Tongue (tissue), 2 donors: Measurements from ENCODE around the gene TESK1. TPM values are rescaled to one million over a fixed set of nuclear protein-coding genes. Genes with fewer than 3 reads are reported as not detected.
"Not testable (repeated sequence)": the region's sequence is repeated elsewhere in the genome, so short reads cannot be mapped to it uniquely, and the experiment has no call there.

ENCODE experiments used
- DNase-seq: peaks from one replicate; pipeline ENCODE4 v3.0.0-alpha.2; 2015
- total RNA-seq: library from RNA; depleted of rRNA; stranded (reverse); fragments of >200 nt; gene quantifications from one replicate; pipeline ENCODE4 v1.2.3, GENCODE V29; 2014

Gene TESK1
- total RNA-seq, 1 donor from 2014 or later: 15.8 TPM

DNA sequence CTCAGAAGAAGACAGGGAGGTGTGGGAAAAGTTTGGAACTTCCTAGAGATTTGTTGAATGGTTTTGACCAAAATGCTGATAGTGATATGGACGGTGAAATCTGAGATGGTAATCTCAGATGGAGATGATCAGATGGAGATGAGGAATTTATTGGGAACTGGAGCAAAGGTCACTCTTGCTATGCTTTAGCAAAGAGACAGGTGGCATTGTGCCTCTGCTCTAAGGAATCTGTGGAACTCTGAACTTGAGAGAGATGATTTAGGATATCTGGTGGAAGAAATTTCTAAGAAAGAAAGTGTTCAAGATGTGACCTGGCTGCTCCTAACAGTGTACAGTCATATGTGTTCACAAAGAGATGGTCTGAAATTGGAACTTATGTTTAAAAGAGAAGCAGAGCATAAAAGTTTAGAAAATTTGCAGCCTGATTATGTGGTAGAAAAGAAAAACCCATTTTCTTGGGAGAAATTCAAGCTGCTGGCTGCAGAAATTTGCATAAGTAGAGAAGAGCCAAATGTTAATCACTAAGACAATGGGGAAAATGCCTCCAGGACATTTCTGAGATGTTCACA lies 25.3 kb upstream of the TESK1 start:
- not testable (repeated sequence) for DNase-seq

DNA sequence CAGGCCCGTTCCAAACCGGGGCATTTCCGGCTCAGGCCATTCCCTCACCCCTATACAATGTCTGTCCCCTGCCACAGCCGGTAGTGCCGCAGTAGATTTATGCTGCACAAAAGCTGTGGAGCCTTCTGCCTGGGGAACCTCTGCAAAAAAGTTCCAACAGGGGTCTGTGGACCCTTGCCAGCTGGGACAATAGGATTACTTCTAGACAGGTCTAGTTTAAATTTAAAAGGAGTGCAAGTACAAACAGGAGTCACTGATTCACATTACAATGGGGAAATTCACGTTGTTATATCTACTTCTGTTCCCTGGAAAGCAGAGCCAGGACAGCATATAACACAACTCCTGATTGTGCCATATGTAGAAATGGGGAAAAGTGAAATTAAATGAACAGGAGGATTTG lies 21.5 kb upstream of the TESK1 start:
- DNase-seq: not testable (repeated sequence)

DNA sequence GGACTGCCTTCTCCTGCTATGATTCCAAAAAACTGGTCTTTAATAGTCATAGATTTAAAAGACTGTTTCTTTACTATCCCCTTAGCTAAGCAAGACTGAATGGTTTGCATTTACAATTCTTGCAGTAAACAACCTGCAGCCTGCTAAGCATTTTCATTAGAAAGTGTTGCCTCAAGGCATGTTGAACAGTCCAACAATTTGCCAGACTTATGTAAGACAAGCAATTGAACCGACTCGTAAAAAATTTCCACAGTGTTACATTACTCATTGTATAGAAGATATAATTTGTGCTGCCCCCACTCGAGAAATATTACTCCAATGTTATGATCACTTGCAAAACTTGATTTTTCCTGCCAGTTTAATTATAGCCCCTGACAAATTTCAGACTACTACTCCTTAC lies 20.4 kb upstream of the TESK1 start:
- DNase-seq: not testable (repeated sequence)

DNA sequence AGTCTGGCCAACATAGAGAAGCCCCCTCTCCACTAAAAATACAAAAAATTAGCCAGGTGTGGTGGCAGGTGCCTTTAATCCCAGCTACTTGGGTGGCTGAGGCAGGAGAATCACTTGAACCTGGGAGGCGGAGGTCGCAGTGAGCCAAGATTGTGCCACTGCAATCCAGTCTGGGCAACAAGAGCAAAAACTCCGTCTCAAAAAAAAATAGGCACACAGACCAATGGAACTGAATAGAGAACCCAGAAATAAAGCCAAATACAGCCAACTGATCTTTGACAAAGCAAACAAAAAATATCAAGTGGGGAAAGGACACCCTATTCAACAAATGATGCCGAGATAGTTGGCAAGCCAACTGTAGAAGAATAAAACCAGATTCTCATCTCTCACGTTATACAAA lies 16.6 kb upstream of the TESK1 start:
- not testable (repeated sequence) for DNase-seq

DNA sequence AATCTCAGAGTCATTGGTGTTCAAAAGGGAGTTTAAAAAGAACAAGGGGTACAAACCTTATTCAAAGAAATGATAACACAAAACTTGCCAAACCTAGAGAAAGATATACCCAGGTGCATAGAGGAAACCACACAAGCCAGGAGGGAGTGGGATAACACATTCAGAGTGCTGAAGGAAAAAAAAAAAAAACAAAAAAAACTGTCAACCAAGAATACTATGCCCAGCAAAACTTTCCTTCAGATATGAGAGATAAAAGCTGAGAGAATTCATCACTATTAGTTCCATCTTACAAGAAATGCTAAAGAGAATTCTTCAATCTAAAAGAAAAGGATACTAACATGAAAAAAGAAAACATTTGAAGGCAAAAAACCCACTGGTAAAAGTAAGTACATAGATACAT lies 11.5 kb upstream of the TESK1 start:
- DNase-seq: no peak

DNA sequence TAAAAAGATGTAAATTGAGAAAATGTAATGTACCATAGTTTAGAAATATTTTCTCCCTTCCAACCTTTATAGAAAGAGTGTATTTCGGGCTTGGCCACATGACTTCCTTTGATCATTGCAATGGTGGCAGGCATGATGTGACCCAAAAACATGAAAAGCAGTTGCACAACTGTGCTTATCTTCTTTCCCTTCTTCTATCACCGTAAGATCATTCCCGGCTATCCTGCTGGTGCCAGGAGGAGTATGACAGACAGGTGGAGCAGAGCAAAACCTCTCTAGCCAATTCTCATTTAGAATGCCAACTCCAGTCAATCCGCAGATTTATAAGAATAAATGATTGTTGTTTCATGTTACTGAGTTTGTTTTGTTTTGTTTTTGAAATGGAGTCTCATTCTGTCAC lies 10.6 kb upstream of the TESK1 start:
- DNase-seq: no peak

DNA sequence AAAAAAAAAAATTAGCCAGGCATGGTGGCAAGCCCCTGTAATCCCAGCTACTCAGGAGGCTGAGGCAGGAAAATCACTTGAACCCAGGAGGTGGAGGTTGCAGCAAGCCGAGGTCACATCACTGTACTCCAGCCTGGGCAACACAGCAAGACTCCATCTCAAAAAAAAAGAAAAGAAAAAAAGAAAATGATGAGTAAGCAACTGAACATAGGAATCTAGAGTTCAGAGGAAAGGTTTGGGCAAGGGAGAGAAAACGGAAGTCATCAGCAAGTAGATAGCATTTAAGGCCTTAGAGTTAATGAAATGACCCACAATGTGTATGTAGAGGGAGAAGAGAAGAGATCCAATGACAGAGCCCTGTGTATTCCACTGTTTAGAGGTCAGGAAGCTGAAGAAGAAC lies 8.2 kb upstream of the TESK1 start:
- not testable (repeated sequence) for DNase-seq

DNA sequence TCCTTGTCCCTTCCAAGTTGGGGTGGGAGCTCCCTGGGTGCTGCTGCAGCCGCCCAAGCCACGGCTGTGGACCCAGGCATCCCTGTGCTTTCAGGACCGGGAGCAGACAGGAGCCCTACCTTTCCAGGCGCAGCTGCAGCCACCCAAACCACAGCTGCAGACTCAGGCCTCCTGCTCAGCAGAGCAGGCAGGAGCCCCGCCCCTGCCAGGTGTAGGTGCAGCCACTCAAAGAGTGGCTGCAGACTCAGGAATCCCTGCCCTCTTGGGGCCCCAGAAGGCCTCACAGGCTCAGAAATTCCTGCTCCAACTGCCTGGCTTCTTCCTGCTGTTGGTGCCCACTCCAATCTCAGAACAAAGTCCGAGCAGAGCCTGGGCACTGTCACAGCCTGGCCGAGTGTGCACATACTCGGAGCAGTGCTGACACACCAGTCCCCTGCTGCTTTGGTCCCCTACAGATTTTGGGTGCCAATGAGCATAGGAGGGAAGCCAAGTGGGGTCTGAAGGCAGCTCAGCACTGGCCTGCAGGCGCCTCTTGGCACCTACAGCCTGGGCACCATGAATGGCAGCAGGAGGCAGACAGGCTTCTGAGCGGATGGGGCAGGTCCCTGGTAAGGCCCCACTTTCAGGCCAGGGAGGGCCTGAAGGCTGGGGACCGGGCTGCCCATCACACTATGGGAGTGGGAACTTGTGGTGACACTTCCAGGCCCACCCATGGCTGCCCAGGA lies 6.0 kb upstream of the TESK1 start:
- no peak for DNase-seq

DNA sequence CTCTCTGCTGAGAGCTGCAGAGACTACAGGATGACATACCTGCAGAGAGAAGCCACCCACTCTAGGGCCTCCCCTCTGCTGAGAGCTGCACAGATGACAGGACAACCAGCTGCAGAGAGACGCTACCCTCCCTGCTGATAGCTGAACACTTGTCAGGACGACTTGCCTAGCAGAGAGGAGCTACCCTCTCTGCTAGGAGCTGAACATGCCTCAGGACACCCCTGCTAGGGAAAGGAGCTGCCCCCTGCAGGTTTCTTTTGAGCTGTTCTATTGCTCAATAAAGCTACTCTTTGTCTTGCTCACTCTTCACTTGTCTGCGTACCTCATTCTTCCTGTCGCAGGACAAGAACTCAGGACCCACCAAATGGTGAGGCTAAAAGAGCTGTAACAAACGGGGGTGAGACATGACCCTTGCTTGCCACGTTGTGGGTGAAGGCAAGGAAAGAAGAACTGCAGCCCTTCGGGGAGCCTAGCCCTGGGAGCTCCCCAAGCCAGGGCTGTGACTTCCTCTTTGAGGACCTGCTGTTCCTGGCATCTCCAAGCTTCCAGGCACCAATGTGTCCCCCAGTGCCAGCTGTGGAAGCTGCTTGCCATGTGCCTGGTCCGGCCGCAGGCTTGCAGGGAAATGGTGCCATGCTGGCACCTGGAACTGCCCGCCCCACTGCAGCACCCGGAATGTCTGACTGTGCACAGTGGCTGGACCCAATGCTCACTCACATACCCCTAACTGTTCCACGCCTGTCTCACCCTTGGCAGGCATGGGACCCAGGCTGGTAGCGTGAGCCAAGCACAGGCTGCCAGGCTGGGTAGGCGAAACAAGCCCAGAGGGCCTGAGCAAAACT lies 5.1 kb upstream of the TESK1 start:
- DNase-seq: no peak

DNA sequence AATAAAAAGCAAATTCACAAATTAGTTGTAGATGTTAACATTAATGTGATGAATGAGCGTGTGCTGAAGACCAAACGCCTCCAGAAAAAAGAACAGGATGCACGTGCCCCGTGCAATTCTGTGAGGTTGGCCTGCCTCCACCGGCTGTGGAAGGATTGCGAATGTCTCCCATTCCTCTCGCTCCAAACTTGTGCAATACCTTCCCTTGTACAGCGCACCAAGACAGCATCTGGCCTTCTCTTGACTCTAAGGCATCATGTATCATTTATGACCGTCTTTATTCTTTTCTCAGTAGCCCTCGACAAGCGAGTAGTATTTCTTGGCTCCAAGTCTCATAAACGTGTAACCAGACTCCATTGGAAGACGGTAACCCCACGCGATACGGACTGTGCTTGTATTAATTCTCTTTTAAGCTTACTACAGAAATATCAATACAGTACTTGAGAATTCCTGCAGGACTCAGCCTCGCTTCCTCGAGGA lies 1.5 kb upstream of the TESK1 start:
- peak; percentile 77 for DNase-seq

DNA sequence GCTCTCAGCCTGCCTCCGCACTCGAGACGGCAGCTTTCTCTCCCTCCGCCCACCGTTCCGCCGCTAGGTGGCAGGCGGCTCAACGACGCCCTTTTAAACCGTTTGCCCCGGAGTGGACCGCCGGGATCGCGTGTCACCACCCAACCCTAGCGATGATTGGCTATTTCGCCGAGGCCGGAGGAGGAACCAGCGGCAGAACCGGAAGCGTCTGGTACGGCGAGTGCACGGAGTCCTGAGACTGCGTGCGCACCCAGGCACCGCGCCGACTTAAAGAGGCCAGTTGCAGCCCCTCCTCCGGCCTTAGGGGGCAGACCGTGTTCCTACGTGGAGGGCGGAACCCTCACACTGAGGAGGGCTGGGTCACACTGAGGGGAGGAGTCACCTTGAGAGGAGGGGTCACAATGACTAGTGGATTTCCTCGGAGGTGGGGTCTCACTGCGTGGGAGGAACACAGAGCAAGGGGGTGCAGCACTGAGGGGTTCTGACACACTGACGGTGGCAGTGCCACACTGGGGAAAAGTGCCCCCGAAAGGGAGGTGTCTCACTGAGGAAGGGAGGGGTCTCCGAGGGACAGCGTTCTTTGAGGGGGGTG lies 980 bp upstream of the TESK1 start:
- DNase-seq: peak; percentile 100

DNA sequence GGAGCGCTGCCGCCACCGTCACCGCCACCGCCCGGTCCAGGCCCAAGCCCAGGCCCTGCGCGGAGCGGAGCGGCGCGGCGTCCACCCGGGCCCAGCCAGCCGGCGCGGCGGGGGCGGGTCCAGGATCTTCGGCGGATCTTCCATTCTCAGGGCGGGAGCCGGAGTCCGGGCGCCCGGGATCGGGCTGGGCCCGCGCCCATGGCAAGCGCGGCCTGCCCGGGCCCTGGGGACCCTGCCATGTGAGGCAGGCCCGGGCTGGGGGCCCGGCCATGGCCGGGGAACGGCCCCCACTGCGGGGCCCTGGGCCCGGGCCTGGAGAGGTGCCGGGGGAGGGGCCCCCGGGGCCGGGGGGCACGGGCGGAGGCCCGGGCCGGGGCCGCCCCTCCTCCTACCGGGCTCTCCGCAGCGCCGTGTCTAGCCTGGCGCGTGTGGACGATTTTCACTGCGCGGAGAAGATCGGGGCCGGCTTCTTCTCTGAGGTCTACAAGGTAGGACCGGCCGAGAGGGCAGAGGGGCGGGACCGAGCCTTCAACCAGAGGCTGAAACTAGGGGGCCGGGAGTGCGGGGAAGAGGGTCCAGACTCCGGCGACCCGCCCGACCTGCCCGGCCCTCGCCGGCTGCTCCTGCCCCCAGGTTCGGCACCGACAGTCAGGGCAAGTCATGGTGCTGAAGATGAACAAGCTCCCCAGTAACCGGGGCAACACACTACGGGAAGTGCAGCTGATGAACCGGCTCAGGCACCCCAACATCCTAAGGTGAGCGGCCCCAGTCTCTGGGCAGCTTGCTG lies 482 bp downstream of the TESK1 start:
- peak; percentile 30 for DNase-seq

DNA sequence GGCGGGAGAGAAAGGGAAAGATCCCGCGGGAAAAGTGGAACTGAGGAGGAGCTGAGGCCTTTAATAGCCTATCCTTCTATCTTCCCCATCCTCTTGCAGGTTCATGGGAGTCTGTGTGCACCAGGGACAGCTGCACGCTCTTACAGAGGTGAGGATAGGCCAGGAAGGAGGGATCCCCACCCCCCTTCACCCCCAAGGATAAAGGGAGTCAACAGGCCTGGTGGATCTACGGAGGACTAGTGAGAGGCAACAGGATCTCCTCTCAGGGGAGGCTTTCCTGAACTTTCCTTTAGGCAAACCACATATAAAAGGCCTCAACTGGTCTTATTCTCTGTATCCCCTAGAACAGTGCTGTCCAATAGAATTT lies 1.1 kb downstream of the TESK1 start:
- peak; percentile 15 for DNase-seq

DNA sequence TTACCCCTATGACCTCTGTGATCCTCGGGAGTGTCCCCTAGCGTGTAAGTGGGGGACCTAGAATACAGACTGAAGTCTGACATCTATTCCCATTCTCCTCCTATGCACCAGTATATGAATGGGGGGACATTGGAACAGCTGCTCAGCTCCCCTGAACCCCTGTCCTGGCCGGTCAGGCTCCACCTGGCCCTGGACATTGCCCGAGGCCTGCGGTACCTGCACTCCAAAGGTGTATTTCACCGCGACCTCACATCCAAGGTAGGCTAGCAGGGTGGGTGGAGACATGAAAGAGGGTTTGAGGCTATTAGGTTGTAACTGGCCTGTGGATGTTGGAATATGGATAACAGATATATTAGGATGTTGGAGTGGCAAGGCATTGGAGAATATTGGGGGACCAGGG lies 1.7 kb downstream of the TESK1 start:
- no peak for DNase-seq

DNA sequence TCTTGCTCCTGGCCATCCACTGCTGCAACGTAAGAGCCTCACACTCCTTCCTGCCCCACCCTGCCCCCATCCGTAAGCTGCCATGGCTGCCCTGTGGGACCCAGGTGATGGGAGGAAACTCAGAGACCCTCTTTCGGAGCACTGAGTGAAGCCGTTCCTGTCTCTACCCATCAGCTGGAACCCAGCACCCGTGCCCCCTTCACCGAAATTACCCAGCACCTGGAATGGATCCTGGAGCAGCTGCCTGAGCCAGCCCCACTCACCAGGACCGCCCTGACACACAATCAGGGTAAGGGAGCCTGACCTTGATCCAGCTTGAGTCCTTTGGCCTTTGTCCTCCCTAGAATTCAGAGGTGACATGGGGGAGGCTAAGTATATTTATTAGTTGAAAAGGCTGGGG lies 3.2 kb downstream of the TESK1 start:
- no peak for DNase-seq

DNA sequence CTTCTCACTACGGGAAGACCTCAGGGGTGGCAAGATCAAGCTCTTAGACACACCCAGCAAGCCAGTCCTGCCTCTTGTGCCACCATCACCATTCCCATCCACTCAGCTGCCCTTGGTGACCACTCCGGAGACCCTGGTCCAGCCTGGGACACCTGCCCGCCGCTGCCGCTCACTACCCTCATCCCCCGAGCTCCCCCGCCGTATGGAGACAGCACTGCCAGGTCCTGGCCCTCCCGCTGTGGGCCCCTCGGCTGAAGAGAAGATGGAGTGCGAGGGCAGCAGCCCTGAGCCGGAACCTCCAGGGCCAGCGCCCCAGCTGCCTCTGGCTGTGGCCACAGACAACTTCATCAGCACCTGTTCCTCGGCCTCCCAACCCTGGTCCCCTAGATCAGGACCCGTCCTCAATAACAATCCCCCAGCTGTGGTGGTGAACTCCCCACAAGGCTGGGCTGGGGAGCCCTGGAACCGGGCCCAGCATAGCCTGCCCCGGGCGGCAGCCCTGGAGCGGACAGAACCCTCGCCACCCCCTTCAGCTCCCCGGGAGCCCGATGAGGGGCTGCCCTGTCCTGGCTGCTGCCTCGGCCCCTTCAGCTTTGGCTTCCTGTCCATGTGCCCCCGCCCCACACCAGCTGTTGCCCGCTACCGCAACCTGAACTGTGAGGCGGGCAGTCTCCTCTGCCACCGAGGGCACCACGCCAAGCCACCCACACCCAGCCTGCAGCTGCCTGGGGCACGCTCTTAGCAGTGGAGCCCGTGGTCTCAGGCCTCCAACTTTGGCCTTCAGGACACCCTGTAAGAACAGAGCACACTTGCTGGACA lies 4.1 kb downstream of the TESK1 start:
- peak; percentile 95 for DNase-seq

DNA sequence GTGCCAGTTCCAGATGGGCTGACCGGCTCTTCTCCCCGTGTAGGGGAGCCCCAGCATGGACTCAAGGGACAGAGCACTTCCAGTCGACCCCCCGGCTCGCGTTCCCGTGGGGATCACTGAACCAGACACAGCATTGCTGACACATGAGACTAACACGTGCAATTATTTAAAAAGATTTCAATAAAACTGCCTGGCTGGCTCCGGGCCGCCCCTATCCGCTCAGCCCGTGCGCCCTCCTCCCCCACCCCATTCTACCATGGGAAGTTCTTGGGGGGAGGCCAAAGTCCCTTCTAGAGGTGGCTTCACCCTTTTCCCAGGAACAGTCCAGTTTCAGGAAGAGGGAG lies 4.7 kb downstream of the TESK1 start:
- no peak for DNase-seq

DNA sequence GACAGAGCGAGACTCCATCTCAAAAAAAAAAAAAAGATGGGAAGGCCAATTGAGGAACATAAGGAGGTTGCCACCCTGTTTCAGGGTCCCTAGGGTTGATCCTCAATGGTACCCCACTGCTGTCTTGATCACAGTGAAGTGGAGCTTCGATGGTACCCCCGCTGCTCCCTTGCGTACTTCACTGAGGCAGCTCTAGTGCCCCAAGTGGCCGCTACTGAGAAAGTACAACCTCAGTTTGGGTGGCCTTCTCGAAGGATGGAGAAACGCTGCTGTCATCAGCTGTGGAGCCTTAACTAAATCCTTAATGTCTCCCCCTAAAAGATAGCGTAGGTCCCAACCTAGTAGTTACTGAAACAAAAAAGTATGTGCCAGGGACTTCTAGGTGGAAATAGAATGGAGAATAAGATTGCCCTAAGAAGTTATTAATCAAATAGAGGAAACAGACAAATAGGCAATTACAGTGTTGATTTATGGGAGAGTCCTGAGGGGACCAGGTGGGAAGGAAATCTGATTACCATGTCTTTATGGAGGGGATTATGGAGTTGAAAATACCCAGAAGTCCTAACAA lies 6.3 kb downstream of the TESK1 start:
- DNase-seq: peak; percentile 57

DNA sequence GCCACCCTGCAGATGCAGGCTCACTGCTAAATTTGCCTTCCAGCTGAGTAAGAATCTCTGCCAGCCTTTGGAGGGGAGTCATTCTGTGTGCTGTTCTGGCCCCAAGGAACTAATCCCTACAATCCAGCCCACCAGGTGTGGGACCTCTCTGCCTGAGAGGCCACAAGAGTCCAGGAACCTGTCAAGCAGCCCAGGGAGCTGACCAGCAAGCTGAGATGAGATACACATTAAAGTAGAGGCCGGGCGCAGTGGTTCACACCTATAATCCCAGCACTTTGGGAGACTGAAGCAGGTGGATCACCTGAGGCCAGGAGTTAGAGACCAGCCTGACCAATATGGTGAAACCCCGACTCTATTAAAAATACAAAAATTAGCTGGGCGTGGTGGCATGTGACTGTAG lies 7.0 kb downstream of the TESK1 start:
- DNase-seq: not testable (repeated sequence)

DNA sequence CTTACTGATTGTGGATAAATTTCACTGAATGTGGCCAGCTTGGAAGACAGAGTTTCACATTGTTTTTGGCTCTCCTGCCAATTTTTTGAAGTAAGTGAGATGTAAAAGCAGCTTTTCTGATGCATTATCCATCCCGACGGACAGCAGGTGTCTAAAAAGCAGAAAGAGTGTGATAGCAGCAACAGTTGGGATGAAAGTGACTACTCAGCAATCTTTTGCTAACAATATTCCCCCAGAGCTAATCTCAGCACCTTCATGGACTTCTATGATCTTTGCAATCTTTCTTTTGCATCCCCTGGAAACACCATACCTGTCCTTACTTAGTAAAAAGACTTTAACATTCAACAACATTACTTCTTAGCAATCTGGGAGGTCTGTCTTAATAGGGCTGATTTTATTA lies 7.8 kb downstream of the TESK1 start:
- no peak for DNase-seq
